ENCODE results near the gene CD200.
"Not testable (repeated sequence)": the region's sequence is repeated elsewhere in the genome, so short reads cannot be mapped to it uniquely, and the experiment has no call there.

CD200 gene

GRCh38 chr3:112377568-112378071, 44.7 kb downstream of the CD200 start:
- CTCF ChIA-PET: no interaction called here
- no peak for DNase-seq (ENCODE audit: low spot score)
- POLR2A ChIA-PET (ENCODE audit: low non-redundant PET): no interaction called here
- no peak overlapping the region for H3K27ac ChIP-seq
- no peak for TF ChIP-seq CTCF (conservative IDR thresholded peaks at IDR 0.05; ENCODE audit: low read depth)

- peak overlapping the region; percentile 76 for H3K27ac ChIP-seq
These were observed 45.4 kb downstream of the CD200 start for GRCh38 chr3:112378347-112378746.

GRCh38 chr3:112379020-112379690, 46.2 kb downstream of the CD200 start:
- DNase-seq (ENCODE audit: low spot score): peak; percentile 78
- TF ChIP-seq CTCF (conservative IDR thresholded peaks at IDR 0.05; ENCODE audit: low read depth): no peak
- ChIA-PET CTCF (interaction anchor here (0.9 kb wide), 1 partner anchor 13 kb away, joined by 3 read pairs; no protein-coding TSS in a partner anchor), POLR2A (ENCODE audit: low non-redundant PET) (no interaction called here)
- peak overlapping the region; percentile 76 for H3K27ac ChIP-seq

More at GRCh38 chr3:112378347-112378746, 45.4 kb downstream of the CD200 start:
- DNase-seq (ENCODE audit: low spot score); POLR2A ChIA-PET (ENCODE audit: low non-redundant PET); CTCF ChIA-PET: not testable (repeated sequence)

- POLR2A ChIA-PET (ENCODE audit: low non-redundant PET): no interaction called here
- CTCF ChIA-PET: no interaction called here
- H3K27ac ChIP-seq: no peak overlapping the region
- no peak for DNase-seq (ENCODE audit: low spot score)
- TF ChIP-seq CTCF (conservative IDR thresholded peaks at IDR 0.05; ENCODE audit: low read depth): no peak
These were observed 49.0 kb downstream of the CD200 start for GRCh38 chr3:112381673-112382542.

GRCh38 chr3:112382543-112383160, 49.7 kb downstream of the CD200 start:
- no peak for DNase-seq (ENCODE audit: low spot score)
- POLR2A ChIA-PET (ENCODE audit: low non-redundant PET): no interaction called here
- CTCF ChIA-PET: no interaction called here
- no peak for TF ChIP-seq CTCF (conservative IDR thresholded peaks at IDR 0.05; ENCODE audit: low read depth)
- no peak overlapping the region for H3K27ac ChIP-seq

GRCh38 chr3:112384769-112385168, 51.8 kb downstream of the CD200 start:
- CTCF ChIA-PET: interaction anchor here (0.6 kb wide), 2 partner anchors 14 to 117 kb away, joined by 4 to 5 read pairs; no protein-coding TSS in a partner anchor

More at GRCh38 chr3:112384769-112385168, 51.8 kb downstream of the CD200 start:
- H3K27ac ChIP-seq: no peak overlapping the region
- TF ChIP-seq CTCF (conservative IDR thresholded peaks at IDR 0.05; ENCODE audit: low read depth): no peak
- no peak for DNase-seq (ENCODE audit: low spot score)
- POLR2A ChIA-PET (ENCODE audit: low non-redundant PET): no interaction called here

Measured in RWPE1 (cell line).